HepG2 (cell line): ENCODE data around the gene FAM222B. TPM values are rescaled to one million over a fixed set of nuclear protein-coding genes. Genes with fewer than 3 reads are reported as not detected.

Experiments used
- GPBP1L1 ChIP-seq: sonication (generic); formaldehyde crosslinking; IDR thresholded peaks from 2 replicates; pipeline ENCODE4 v1.5.0; 2020; ENCODE audit warnings: mild to moderate bottlenecking, missing genetic modification reagents
- HNRNPL ChIP-seq: fragments of 200-400 bp; formaldehyde crosslinking; IDR thresholded peaks from 2 replicates; pipeline ENCODE4 v1.6.1; 2017; ENCODE audit warnings: mild to moderate bottlenecking, low read depth, low read length
- KLF12 ChIP-seq: sonication (generic); formaldehyde crosslinking; IDR thresholded peaks from 2 replicates; pipeline ENCODE4 v1.4.0; 2020; ENCODE audit warnings: missing genetic modification reagents, borderline replicate concordance
- MED13 ChIP-seq: sonication (generic); formaldehyde crosslinking; IDR thresholded peaks from 2 replicates; pipeline ENCODE4 v1.5.0; 2020; ENCODE audit warnings: missing genetic modification reagents
- PITX1 ChIP-seq: sonication (generic); formaldehyde crosslinking; IDR thresholded peaks from 2 replicates; pipeline ENCODE4 v1.5.1; 2020; ENCODE audit warnings: mild to moderate bottlenecking, missing genetic modification reagents
- TFE3 ChIP-seq: IDR thresholded peaks from 2 replicates; pipeline ENCODE4 v1.6.1; 2016
- THRA ChIP-seq: sonication (generic); formaldehyde crosslinking; IDR thresholded peaks from 2 replicates; pipeline ENCODE4 v1.4.0; 2020; ENCODE audit warnings: missing genetic modification reagents, borderline replicate concordance
- ZBTB10 ChIP-seq: sonication (generic); formaldehyde crosslinking; IDR thresholded peaks from 2 replicates; pipeline ENCODE4 v1.4.0; 2020; ENCODE audit warnings: missing genetic modification reagents, borderline replicate concordance
- ZBTB2 ChIP-seq: sonication (generic); formaldehyde crosslinking; IDR thresholded peaks from 2 replicates; pipeline ENCODE4 v1.8.0; 2022; ENCODE audit warnings: low read depth, missing genetic modification reagents
- ZFP91 ChIP-seq: sonication (generic); formaldehyde crosslinking; IDR thresholded peaks from 2 replicates; pipeline ENCODE4 v1.9.0; 2022; ENCODE audit warnings: missing genetic modification reagents, mild to moderate bottlenecking, borderline replicate concordance
- ZNF224 ChIP-seq: sonication (generic); formaldehyde crosslinking; IDR thresholded peaks from 2 replicates; pipeline ENCODE4 v1.5.0; 2020; ENCODE audit warnings: mild to moderate bottlenecking, missing genetic modification reagents
- ZNF225 ChIP-seq: sonication (generic); formaldehyde crosslinking; IDR thresholded peaks from 2 replicates; pipeline ENCODE4 v1.4.0; 2020; ENCODE audit warnings: mild to moderate bottlenecking, missing genetic modification reagents
- ZNF333 ChIP-seq: sonication (generic); formaldehyde crosslinking; IDR thresholded peaks from 2 replicates; pipeline ENCODE4 v1.4.0; 2020; ENCODE audit warnings: mild to moderate bottlenecking, missing genetic modification reagents, borderline replicate concordance
- ZNF800 ChIP-seq: sonication (generic); formaldehyde crosslinking; IDR thresholded peaks from 2 replicates; pipeline ENCODE4 v1.4.0; 2020; ENCODE audit warnings: missing genetic modification reagents
- polyA plus RNA-seq, 8 experiments: library from polyadenylated mRNA; depleted of rRNA in 3 of 8; stranded (reverse) in 7 of 8; unstranded in 1 of 8; fragments of >200 nt; fragmentation: Illumina TruSeq in 4 of 8; extraction: Trizol in 4 of 8; gene quantifications; 2 replicates each; pipeline versions ENCODE4 v1.2.1 to v1.2.3, GENCODE V29; 2011 to 2016; ENCODE audit warnings: low read depth in 4 of 8, missing spikeins in 1 of 8, mixed read lengths in 1 of 8; ENCODE audit not compliant: insufficient read depth in 1 of 8
- total RNA-seq, 5 experiments: library from RNA; depleted of rRNA; stranded (reverse); fragments of >200 nt; fragmentation: Illumina TruSeq; extraction: Trizol; gene quantifications; 2 replicates each; pipeline ENCODE4 v1.2.3, GENCODE V29; 2016; ENCODE audit warnings: low read depth in 1 of 5

FAM222B gene
- total and polyA plus RNA-seq, 2 of the 13 experiments (the other 11 are each of a cell fraction or from before 2014, with no cell fraction given): 3.5 to 7.3 TPM

GRCh38 chr17:28854457-28855335 is 12.1 kb upstream of the FAM222B start, which contains the start of gene ERAL1 (continued):
- peak; percentile 15; the same call in 1 of the 2 replicates for TF ChIP-seq THRA (CRISPR knock-in tag)
- TF ChIP-seq ZBTB2 (CRISPR knock-in tag): no peak
- TF ChIP-seq ZNF225 (CRISPR knock-in tag): no peak
- peak; percentile 58; the same call in 1 of the 2 replicates for TF ChIP-seq ZNF800 (CRISPR knock-in tag)
- TF ChIP-seq ZFP91: peak; percentile 81; the same call in 1 of the 2 replicates
- TF ChIP-seq ZBTB10 (CRISPR knock-in tag): no peak; the same call in 1 of the 2 replicates
- TF ChIP-seq GPBP1L1 (CRISPR knock-in tag): no peak
- no peak for TF ChIP-seq PITX1
- TF ChIP-seq MED13 (CRISPR knock-in tag): peak; percentile 62; the same call in 1 of the 2 replicates
- TF ChIP-seq TFE3 (CRISPR knock-in tag): 0 out of 2 replicates have a peak, but pooled peaks have one; percentile 37
- peak; percentile 76; the same call in 1 of the 2 replicates for TF ChIP-seq ZNF333 (CRISPR knock-in tag)
- TF ChIP-seq KLF12 (CRISPR knock-in tag): 0 out of 2 replicates have a peak, but pooled peaks have one; percentile 8
- TF ChIP-seq HNRNPL: peak; percentile 39; the same call in 1 of the 2 replicates
- TF ChIP-seq ZNF224 (CRISPR knock-in tag): no peak; the same call in 1 of the 2 replicates
